AG20443 (cell line): Measurements from ENCODE around the gene NPR1.

Experiments used
- DNase-seq: peaks from one replicate; pipeline ENCODE4 v3.0.0; 2012; ENCODE audit warnings: low spot score, mixed read lengths

Gene NPR1

GRCh38 chr1:153727463-153728304, 49.2 kb downstream of the NPR1 start, which contains the start of gene INTS3:
TSS of gene INTS3 (plus strand) at chr1:153728050. CDS start at chr1:153728635, 585 bp downstream.
- DNase-seq: peak; percentile 99

- peak; percentile 37 for DNase-seq
Measured at GRCh38 chr1:153728305-153729066, 50.0 kb downstream of the NPR1 start.

GRCh38 chr1:153730468-153730988, 52.0 kb downstream of the NPR1 start:
- no peak for DNase-seq

GRCh38 chr1:153733970-153734369, 55.5 kb downstream of the NPR1 start:
- no peak for DNase-seq

- no peak for DNase-seq
Measured at GRCh38 chr1:153734396-153735089, 56.1 kb downstream of the NPR1 start.

- DNase-seq: no peak
Measured at GRCh38 chr1:153735090-153735420, 56.6 kb downstream of the NPR1 start.

- no peak for DNase-seq
Measured at GRCh38 chr1:153741986-153742385, 63.5 kb downstream of the NPR1 start.

- no peak for DNase-seq
Measured at GRCh38 chr1:153742411-153743142, 64.1 kb downstream of the NPR1 start.
